NCI-H2081 (cell line): ENCODE results near the gene PLCE1.
"Not testable (repeated sequence)": the region's sequence is repeated elsewhere in the genome, so short reads cannot be mapped to it uniquely, and the experiment has no call there.

Experiments used
- DNase-seq, 2 experiments: peaks; one replicate each; lab custom pipeline; 2025; lab: John Stamatoyannopoulos, UW

Gene PLCE1

DNA sequence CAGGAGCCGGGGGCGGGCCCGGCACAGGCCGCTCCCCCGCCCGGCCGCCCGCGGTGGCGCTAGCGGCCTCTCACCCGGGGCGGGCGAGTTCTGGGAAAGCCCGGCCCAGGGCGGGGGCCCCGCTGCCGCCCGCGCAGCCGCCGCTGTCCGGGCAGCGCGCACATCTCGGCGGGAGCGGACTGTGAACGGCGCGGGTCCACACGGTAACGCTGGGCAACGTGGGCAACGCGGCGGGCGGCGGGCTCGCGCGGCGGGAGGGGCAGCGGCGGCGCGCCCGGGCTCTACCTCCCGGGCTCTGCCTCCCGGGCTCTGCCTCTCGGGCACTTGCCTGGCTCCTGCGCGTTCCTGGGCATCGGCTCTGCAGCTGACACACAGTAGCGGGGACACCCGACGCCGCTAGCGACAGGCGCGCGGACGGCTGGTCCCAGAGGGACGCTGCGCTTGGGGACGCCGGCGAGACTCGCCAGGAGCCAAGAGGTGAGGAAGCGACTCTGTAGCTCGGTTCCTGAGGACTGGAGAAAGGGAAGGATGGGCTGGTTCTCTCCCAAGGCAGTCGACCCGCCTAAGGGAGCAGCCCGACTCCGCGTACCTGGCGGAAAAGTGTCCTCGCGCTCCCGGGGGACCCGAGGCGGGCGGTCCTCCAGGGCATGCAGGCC, at the start of gene PLCE1:
PLCE1 (plus strand) TSS at position 150 of the 656 bp plus-strand sequence. CDS start 37,116 bp downstream, outside the sequence.
- DNase-seq = peak; percentile 28 to 68

DNA sequence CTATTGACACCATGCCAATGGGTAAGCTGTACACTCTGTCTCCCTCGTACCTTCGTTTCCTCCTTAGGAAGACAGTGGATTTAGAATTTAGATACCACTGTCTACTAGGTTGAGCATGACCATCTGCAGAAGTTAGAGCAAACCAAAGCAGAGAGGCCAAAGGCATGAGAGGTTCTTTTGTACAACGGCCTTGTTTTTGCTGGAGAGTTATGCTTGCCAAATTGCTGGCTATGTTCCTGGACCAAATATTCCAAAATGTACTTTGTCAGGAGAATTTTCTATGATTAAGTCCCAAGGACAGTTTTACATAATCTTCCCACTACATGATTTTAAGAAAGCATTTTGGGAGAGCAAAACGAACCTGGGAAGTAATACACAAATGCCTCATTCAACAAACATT, 47.9 kb upstream of the PLCE1 start:
- no peak for DNase-seq

DNA sequence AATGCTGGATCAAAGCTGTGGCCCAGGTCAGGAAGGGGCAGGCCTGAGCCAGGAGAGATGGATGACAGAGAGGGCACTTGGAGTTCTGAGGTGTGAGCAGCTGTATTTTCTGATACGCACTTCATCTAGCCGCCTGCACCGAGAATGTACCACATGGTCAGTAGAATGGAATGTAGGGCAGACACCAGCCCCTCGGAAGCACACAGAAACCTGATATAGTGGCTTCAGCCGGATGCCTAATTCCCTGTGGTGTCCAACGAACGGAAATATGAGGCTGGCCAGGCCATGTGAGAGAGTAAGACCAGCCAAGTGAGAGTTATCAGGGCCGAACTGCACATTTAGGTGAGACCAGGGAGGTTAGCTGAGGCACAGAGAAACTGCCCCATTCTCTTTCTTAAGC, 46.7 kb upstream of the PLCE1 start:
- no peak for DNase-seq

DNA sequence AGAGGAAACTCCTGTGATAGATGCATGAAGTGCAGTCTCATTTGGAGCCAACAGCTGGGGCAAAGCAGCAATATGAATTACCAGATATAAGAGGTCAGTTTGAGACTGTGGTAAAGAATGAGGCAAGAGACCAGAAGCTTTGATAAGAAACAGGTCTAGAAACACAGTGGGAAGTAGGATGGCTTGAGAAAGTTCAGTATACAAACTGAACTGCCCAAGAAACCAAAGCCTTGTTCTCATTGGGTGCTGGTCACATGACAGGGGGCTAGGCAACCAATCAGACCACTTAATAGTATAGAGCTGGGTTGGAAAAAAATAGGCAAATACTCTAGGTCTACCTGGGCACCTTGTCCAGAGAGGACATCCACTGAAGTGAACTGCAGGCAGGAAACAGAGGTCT, 46.2 kb upstream of the PLCE1 start:
- DNase-seq = no peak

DNA sequence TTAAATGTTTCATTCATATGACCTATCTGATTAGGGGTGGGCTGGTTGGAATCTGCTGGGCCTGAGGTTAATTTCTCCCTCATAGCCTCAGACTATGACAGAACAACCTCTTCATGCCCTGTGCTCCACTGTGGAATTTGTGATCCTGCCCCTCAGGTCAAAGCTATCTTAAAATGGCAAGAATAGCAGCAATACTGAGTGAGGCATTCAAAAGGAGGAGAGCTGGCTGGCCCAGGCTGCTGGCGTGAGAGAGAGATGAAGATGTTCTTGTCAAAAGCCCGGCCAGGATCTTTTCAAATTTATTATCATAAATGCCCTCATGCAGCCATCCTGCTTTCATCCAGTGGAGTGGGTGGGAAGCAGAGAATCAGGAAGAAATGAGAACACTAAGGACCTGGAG, 41.8 kb upstream of the PLCE1 start:
- no peak for DNase-seq

DNA sequence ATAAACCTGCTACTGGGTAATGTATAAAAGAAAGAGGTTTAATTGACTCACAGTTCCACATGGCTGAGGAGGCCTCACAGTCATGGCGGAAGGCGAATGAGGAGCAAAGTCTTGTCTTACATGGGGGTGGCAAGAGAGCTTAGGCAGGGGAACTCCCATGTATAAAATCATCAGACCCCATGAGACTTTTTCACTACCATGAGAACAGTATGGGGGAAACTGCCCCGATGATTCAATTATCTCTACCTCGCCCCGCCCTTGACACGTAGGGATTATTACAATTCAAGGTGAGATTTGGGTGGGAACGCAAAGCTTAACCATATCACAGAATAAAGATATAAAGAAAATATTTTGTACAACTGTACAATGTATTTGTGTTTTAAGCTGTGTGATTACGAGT, 39.4 kb upstream of the PLCE1 start:
- DNase-seq = no peak

DNA sequence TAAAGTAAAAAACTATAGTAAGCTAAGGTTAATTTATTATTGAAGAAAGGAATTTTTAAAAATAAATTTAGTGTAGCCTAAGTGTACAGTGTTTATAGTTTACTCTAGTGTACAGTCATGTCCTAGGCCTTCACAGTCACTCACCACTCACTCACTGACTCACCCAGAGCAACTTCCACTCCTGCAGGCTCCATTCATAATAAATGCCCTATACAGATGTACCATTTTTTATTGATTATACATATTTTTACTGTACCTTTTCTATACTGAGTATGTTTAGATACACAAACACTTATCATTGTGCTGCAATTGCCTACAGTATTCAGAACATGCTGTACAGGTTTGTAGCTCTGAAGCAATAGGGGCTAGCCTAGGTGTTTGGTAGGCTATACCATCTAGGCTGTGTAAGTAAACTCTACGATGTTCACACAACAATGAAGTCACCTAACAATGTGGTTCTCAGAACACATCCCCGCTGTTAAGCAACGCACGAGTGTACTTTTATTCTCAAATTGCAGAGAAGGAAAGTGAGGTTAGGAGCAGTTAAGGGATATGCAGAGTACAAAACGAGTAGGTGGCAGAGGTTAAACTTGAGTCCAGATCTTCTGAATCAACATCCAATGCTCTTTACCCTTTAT, 38.9 kb upstream of the PLCE1 start:
- DNase-seq = no peak

DNA sequence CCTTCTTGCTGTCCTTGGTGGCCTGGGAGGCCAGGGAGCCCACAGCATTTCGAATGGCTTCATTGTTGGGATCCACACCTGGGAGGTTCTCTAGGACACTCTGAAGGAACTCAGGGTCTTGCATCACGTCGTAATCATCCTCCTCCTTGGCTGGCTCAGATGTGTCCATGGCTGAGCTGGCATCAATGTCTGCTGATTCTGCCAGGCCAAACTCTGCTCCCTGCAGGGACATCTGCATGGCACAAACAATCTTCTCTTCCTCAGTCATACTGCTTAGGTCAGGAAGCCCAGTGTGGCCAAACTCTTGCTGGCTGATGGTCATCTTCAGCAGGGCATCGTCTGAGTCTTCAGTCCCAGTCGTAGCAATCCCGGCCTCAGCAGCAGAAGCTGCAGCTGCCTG, 34.9 kb upstream of the PLCE1 start:
- DNase-seq = no peak

DNA sequence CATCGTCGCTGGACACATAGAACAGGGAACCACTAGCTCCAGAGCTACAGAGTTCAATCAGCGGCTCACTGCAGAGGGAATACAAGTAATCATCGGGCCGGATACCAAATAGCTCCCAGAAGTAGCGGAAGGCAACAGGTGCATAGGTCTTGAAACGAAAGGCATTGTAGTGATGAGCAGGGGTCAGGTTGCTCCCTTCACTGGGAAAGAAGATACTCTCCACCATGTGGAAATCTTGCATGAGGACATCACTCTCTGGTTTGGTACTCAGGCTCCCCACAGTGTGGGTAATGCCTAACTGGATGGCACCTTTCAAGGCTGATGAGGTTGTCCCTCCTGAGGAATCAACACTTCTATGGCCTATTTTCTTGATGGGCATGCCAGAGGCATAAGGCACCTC, 32.7 kb upstream of the PLCE1 start:
- not testable (repeated sequence) for DNase-seq

DNA sequence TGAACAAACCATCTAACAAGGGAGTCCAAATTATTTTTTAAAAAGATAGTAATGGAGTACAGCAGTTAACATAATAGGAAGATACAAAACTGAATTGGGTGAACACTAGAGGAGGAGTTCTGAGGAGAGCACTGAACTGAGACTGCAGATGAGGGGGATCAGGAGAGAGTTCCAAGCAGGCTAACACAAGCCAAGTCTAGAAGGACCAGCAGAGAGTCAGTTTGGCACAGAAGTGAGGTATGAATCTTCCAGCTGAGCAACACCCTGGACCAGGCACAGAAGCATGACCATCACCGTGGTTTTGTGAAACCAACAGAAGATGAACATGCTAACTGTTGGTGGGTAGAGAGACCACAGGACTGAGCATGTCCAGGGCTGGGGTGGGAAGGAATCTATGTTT, 30.8 kb upstream of the PLCE1 start:
- DNase-seq = no peak

DNA sequence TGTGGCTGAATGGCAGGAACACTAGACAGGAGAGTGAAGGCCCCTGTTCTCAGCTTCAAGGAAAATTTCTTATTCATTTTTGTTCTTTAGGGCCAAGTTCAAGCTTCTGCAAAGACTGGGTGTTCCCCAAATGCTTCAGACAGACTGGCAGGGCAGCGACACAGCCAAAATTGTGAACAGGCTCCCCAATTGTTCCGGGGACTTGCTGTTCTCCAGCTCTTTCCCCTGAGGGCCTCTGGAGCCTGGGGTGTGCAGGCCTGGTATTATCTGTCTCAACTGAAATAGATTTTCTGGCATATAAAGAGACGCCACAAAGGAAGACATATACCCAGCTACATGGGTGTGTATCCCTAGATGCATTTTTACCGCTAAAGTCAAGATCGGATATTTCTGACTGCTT, 30.3 kb upstream of the PLCE1 start:
- no peak for DNase-seq

DNA sequence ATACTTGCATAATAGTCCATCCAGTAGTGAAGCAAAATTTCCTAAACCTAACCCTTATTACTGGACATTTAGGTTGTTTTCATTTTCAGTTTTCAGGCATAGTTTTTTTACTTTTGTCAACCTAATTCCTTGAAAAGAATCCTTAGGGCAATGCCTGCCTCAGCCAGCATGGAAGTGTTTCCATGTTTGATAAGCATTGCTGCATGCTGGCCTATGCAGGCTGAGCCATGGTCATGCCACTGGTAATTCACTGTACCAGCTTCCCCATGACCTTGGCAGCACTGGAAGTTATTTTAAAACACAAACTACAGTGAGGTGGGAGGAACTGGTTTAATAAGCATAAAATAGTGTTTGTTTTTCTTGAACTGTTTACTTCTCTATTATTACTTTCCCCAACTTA, 27.8 kb upstream of the PLCE1 start:
- DNase-seq = no peak

DNA sequence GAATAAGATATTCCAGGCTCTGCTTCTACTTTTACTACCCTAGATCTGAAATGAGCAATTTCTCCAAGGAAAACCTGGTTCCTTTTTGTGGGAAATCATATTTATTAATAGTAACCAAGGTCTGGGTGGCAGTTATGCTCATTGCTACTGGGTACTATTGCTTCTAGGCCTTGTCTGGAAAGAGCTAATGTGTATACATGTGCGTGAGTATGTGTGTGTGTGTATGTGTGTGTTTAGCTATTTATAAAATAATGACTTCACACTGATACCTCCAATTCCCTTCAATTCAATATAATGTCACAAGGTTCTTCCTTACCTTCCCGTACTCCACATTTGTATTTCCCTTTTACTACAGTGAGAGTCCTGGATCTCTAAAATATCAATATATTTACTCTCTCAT, 26.0 kb upstream of the PLCE1 start:
- no peak for DNase-seq

DNA sequence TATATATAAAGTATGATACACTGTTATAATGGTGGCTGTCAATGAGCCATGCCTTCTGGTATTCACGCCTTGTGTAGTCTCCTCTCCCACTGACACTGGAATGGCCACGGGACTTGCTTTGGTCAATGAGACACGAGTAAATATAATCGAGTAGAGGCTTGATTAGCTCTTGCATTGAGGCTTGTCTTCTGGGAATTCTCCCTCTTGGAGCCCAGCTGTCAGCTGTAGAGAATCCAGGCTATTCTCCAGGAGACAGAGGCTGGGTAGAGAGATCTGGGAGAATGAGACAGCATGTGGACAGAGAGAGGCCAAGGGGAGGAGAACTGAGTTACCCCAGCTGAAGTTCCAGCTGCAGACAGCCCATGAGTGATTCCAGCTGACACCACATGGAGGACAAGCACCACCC, 25.2 kb upstream of the PLCE1 start:
- no peak for DNase-seq

DNA sequence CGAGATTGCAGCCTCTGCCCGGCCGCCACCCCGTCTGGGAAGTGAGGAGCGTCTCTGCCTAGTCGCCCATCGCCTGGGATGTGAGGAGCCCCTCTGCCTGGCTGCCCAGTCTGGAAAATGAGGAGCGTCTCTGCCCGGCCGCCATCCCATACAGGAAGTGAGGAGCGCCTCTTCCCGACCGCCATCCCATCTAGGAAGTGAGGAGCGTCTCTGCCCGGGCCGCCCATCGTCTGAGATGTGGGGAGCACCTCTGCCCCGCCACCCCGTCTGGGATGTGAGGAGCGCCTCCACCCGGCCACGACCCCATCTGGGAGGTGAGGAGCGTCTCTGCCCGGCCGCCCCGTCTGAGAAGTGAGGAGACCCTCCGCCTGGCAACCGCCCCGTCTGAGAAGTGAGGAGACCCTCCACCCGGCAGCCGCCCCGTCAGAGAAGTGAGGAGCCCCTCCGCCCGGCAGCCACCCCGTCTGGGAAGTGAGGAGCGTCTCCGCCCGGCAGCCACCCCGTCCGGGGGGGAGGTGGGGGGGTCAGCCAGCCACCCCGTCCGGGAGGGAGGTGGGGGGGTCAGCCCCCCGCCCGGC, 23.2 kb upstream of the PLCE1 start:
- DNase-seq = not testable (repeated sequence)

DNA sequence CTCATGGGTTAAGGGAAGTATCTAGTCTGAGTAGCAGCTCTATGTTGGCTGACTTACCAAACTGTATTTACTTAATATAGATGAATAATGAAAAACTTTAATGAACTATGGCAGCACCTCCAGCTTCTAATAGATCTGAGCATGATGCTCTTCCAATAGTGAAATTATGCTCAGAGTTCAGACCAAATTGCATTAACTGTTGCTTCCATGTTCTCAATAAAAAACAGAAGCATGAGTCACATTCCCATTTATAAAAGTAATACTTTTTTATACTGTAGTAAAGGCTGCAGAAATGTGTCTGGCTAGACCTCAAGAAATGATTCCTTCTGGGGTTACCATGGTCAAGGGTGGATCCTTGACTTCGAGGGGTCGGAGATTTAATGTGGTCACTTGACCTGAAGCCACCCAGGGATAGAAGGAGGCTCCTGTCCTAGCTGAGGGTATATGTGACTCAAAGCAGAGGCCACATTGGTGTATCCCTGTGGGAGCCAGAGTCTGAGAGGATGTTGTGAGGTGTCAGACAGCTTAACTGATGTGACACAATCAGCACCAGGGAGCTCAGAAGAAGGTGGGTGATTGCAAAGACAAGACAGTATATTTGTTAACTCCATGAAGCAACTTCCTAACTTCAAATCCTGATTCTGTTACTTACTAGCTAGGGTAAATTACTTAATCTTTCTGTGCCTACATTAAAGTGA, 19.8 kb upstream of the PLCE1 start:
- DNase-seq = no peak

DNA sequence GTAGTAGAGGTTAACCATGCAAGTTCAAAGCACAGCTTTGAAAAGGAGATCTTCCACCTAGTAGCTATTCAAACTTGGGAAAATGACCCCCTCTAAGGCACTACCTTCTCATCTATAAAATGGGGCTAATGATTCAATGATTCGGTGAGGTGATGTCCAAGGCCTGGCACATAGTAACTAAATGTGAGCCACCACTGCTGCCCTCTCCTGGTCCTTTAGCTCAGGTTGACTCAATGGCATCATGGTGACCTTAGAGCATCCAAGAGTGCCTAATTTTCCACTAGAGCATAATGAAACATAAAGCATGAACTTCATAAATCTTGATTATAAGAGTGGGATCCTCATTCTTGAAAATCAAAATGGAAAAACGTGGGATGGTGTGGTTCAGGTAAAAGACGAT, 16.3 kb upstream of the PLCE1 start:
- DNase-seq = no peak

DNA sequence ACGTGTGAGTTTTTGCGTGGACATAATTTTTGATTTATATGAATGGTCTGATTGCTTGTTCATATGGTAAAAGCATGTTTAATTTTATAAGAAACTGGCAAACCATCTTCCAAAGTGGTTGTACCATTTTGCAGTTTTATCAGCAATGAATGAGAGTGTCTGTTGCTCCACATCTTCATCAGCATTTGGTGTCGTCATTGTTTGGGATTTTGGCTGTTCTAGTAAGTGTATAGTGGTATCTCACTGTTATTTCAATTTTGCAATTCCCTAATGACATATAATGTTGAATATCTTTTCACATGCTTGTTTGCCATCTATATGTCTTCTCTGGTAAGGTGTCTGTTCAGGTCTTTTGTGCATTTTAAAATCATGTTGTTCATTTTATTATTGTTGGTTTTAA, 13.2 kb upstream of the PLCE1 start:
- DNase-seq = no peak

DNA sequence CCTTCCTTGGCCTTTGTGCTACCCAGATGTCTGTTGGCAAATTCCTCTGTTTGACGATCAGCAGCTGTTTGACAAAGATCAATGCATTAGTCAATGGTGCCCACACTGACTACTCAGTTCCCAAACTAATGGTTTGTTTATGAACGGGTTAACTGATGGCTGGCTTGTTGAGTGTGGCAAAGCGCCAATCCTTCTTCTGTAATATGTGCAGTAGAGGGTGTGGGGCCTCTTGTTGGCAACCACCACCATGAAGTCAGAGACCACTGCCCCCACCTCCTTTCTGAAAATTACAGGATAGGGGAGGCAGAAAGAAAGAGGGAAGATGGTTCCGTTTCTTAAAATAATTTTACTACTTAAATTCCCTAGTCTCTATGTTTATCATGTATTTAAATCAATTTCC, 2.6 kb upstream of the PLCE1 start:
- DNase-seq = no peak

DNA sequence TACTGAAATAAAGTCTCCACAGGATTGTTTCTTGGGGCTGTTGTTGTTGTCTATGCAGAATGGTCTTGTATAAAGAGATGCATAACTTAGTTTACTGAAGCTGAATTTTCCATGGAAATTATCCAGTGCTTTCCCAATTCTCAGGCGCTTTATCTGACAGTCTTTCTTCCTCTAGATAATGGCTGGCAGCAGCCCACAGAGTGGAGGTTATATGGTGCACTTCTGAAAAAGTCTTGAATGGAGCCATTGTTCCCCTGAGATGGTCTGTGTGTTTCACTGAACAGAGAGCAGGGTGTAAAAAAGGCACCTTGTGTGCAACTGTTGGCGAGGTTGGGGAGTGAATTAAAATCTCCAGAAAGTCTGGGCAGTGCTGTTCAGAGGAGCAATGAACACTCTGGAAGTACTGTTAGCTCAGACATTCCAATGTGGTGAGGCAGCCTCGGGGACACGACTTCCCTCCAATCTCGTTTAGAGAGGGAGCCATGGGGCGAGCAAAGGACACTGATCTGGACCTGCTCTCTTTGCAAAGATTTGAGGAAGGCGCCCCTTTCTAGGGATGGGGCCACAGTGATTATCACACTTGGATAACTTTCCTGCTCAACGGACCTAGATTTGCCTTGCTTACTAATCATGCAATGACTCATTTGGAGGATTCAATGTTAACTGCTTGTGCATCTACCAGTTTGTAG, 2.0 kb upstream of the PLCE1 start:
- no peak for DNase-seq

DNA sequence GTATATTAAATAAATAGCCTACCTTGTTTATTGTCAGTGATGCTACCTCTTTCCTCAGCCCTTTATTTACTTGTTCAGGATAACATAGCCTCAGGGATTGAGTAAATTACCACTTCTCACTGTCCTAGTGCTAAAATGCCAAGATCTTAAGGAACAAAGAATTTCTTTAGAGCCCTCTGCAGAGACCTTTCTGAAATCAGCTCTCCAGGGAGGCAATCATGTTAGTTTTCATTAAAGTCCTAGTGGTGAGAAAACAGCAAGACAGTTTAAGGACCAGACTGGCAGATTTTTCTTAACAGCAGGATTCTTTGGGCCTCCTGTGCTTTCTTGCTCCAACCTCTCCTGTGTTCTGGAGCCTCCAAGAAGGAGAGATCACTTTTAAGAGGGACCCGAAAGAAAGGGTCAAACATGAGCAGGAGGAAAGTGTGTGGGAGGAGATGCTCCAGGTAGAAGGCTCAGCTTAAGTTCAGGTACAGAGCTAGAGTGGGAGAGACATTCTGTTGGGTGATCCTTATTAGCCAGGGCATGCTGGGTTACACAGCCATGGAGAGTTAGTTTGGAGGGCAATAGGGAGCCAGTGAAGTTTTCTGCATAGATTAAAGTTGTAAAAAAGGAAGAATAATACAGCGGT, 1.2 kb upstream of the PLCE1 start:
- DNase-seq = no peak

DNA sequence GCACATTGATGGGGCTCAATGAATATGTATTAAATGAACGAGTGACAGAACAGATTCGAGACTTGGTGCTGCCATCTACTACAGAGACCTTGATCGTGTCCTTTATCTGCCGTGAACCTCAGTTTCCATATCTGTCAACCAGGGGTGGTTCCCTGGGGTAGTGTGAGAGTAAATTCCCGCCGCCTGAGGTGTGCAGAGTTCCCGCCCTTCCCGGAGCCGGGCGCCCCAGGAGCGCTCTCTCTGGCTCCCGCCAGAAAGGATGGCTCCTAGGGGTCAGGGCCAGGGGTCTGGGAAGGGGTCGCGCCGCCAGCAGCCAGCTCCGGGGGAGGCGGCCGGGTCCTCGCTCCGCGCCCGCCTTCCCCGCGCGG, 333 bp upstream of the PLCE1 start:
- DNase-seq = no peak
